Activated CD8-positive, alpha-beta memory T cell treated with anti-CD3 and anti-CD28 coated beads, Interleukin-2, amount 50 U/mL, for 1 hour (primary cell): ENCODE measurements around the gene ADAMTS16.

Source experiments
- DNase-seq: peaks from one replicate; pipeline ENCODE4 v3.0.0-alpha.2; 2020; ENCODE audit errors: extremely low read depth

The ADAMTS16 gene

DNA sequence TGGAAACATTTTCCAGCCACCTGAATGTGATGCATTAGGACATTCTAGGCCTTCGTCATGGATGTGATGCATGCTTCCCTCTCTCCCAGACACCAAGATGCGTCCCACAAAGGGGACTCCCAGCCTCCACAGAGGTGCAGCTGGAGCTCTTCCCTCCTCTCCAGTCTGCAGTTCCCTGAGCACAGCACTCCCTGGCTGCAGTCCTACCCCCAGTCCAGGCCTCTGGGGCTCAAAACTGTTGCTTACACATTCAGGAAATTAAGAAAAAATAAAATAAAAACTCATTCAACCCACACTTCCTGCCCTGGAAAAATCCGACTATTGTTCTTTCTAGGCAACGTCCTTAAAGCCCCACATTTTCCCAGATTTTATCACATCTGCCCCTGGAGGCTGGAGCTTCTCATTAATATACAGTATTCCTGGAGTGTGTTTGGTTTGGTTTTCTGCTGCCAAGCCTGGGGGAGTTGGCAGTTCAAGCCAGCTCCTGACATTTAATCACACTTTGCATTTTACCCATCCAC is 204.0 kb downstream of the ADAMTS16 start:
- no peak for DNase-seq

DNA sequence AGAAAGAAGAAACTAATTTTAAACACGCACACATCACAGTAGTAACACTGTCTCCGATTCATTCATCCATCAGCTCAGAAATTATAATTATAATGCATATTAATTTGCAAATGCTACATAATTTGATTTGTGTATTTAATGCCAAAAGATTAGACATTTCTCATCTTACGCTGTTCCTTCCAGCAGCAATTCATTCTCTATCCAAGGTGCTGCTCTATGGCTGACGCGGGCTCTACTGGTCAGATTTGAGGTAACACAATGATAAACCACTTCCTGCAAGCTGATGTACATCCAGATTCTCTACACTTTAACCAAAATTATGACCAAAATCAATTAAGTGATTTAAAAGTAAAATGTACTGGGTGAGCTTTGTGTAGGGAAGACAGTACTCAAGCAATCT is 204.5 kb downstream of the ADAMTS16 start:
- no peak for DNase-seq

DNA sequence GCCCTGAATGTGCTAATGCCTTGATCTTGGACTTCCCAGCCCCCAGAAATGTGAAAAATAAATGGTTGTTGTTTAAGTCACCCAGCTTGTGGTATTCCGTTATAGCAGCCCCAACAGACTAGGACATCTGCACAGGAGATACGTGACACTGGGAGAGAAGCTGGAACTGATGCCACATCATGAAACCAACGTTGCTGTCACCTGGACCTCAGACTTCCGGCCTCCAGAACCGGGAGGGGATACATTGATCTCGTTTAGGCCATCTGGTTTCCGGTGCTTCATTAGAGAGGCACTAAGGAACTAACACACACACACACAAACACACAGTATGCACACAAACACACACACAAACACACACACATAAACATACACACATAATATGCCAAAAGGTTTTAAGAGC is 207.3 kb downstream of the ADAMTS16 start:
- no peak for DNase-seq

DNA sequence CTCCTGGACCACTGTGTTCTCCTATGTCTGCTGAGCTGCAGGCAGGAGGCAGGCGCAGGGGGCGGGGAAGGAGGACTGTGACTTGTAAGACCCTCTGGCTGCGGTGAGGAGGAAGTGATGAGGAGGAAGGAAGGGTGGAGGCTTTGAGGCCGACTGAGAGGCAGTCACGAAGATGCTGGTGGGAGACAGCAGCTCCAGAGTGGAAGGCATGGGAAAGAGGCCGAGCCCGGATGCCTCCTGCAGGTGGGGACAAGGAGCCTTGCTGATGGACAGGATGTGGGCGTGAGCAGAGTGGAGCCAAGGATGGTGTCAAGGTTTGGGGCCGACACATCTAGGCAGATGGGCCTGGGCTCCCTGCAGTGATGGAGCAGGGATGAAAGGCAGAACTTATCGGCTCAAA is 208.0 kb downstream of the ADAMTS16 start:
- no peak for DNase-seq

DNA sequence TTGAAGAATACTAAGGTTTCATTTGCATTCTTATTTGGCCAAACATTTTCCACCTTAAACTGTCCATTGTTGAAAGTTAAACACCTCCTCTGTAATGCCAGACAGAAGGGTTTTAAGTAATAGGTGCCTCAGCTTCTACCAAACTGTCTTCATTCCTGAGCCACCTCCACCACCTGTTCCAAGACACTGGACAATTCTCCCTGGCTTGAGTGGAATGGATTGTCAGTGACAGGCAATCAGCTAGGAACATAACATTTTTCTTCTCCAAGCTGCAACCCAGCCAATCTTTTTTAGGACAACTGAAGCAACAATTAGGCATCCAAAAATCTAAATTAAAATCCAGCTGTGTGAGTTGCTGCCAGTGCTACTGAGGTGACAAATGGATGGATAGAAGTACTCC is 208.4 kb downstream of the ADAMTS16 start:
- DNase-seq, result no peak

GRCh38 chr5:5350101-5350500 is 210.0 kb downstream of the ADAMTS16 start:
- DNase-seq, result no peak

- no peak for DNase-seq
Measured at GRCh38 chr5:5351288-5351979, 211.3 kb downstream of the ADAMTS16 start.

- DNase-seq, result no peak
Measured at GRCh38 chr5:5352675-5353074, 212.5 kb downstream of the ADAMTS16 start.

GRCh38 chr5:5353681-5354080 is 213.6 kb downstream of the ADAMTS16 start:
- DNase-seq, result no peak

DNA sequence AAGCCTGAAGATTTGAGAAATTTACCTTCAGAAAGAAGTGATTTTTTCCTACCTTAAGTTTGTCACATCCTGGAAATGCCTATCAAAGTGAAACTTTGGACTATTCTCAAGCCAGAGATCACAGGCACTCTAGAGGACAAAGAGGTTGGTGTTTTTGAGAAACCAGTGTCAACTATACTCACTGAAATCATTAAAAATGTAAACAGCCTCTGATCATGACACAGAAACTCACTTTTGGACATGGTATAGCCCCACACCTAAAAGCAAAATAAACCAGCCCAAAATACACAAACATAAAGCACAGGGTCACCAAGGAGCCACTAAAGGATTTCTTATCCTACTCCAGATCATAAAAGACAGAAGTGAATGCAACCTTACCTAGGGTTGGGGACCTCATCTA is 216.6 kb downstream of the ADAMTS16 start:
- no peak for DNase-seq

GRCh38 chr5:5359618-5360017 is 219.5 kb downstream of the ADAMTS16 start:
- no peak for DNase-seq

DNA sequence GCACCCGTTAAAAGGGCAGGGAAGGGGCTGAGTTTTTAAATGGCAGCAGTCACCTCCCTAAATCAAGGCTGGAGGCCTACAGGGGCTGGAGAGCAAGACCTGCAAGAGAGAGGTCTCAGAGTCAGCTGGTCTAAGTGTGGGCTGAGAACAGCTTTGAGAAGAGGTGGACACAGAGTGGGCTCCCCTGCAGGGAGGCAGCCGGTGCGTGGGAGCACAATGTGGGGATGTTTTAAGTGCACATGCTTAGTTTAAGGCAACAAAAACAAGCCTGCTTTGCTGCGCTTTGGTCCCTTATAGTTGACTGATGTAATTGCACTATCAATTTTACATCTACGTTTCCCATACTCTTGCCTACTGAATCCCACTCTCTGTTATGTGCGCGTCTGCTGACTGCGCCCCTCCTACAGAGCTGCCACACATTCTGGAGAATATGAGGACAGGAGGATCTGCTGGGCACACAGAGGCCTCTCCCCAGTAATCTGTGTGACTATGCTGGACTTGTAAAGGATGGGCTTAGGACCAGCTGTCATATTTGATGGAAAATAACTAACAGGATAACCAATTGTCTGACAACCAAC is 220.3 kb downstream of the ADAMTS16 start:
- no peak for DNase-seq

- DNase-seq, result no peak
Measured at GRCh38 chr5:5360941-5361520, 220.9 kb downstream of the ADAMTS16 start.

- no peak for DNase-seq
Measured at GRCh38 chr5:5363045-5363444, 222.9 kb downstream of the ADAMTS16 start.

DNA sequence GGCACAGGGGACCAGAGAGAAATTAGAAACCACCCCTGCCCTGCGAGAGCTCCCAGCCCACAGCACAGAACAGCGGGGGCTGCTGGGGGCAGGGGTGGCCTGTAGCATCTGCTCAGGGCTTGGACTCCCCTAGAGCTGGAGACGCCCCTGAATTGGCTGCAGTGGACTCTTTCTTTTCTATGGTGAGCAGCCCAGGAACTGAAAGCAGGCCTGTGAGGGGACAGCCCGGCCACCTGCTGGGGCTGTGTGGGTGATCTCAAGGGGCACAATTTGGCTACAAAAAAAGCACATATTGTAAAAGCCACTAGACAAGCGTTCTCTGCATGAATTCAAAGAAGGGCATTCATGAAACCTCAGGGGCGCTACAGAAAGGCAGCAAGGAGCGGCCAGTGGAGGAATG is 224.8 kb downstream of the ADAMTS16 start:
- no peak for DNase-seq

DNA sequence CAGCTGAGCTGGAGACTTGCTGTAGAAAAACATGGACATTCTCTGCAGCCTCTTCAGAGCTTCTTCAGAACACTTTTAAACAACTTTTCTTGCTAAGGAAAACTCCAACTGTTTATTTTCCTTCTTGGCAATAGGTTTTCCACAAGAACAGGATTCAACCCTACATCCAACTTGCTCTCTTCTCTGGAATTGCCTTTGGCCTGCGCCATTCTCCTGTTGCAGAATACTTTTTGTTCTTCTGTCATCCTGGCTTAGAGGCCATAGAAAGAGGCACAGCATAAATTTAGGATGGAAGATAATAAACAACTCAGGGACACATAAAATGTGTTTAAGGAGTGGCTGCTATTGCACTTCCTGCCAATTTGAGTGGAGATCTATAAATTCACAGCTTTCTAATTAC is 227.6 kb downstream of the ADAMTS16 start:
- no peak for DNase-seq

DNA sequence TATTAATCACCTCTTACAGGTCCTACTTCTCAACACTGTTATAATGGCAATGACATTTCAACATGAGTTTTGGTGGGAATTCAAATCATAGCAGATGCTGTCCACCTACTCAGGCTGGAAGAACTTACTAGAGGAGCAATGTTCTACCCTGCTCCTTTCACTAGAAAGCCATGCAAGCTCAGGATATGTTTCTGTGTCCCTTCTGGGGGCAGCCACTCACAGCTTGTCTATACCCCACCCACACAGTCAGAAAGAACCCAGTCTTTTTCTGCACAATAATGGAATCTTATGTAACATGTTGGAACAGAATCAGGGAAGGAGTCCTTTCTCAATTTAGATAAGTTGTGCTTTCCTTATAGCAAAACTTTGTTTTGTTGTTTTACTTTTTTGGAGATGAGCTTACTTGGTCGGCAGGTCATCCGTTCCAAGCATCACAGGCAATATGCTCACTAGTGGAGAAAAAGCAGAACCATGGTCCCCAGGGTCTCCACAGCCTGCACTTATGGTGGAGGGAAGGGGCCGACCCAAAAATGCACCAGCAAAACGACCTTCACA is 229.0 kb downstream of the ADAMTS16 start:
- DNase-seq, result no peak
